Pericardium fibroblast (primary cell): ENCODE results near the gene ARHGEF38. TPM values are rescaled to one million over a fixed set of nuclear protein-coding genes. Genes with fewer than 3 reads are reported as not detected.

ENCODE experiments used
- total RNA-seq: library from RNA; depleted of rRNA; stranded (reverse); fragments of >200 nt; gene quantifications from 2 replicates; pipeline ENCODE4 v1.2.3, GENCODE V29; 2015

Gene ARHGEF38, protein sequence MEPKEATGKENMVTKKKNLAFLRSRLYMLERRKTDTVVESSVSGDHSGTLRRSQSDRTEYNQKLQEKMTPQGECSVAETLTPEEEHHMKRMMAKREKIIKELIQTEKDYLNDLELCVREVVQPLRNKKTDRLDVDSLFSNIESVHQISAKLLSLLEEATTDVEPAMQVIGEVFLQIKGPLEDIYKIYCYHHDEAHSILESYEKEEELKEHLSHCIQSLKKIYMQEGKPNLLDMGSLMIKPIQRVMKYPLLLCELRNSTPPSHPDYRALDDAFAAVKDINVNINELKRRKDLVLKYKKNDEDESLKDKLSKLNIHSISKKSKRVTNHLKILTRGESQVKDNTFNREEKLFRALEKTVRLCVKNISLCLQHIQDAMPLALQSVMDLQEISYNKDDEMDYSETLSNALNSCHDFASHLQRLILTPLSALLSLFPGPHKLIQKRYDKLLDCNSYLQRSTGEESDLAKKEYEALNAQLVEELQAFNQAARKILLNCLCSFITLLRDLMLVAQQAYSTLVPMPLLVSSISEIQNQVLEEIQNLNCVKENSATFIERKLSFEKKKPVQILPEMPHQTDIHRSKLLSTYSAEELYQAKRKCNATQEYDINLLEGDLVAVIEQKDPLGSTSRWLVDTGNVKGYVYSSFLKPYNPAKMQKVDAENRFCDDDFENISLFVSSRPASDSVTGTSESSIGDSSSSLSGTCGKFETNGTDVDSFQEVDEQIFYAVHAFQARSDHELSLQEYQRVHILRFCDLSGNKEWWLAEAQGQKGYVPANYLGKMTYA
- not detected in 2 replicates for total RNA-seq

DNA sequence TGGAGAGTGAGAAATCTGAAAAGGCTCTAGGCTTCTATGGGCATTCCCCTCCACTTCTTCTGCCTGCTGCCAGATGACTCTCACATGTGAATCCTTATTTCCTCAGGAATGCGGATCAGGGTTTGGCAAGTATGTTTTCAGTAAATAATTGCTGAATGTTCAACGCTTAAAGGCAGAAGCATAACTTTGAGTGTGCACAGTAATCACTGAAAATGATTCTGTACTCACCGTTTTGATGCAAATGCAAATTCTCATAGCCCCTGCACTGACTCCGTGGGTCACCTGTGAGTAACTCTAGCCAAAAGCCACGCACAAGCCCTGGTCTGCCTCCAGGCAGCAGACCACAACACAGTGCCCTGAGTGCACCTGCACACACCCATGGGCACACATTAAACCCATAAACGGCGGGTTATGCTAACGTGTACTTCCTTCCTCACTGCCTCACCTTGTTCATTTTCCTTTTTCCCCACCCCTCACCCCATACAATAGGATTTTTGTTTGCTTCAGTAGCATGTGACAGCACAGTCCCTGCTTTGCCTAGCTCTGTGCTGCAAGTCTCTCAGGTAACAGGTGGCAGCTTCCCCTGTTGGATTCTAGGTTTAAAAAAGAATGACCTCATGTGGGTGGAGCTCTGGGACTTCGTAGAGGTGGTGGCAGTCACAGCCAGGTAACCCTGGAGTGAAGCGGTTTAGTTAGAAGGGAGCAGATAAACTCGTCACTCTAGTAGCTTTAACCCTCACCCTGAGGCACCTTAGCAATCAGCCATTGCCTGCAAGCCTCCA, at the start of gene ARHGEF38:
Gene ARHGEF38 (plus strand): TSS at position 656 of the 782 bp plus-strand sequence. CDS start 146 bp downstream, outside the sequence.

DNA sequence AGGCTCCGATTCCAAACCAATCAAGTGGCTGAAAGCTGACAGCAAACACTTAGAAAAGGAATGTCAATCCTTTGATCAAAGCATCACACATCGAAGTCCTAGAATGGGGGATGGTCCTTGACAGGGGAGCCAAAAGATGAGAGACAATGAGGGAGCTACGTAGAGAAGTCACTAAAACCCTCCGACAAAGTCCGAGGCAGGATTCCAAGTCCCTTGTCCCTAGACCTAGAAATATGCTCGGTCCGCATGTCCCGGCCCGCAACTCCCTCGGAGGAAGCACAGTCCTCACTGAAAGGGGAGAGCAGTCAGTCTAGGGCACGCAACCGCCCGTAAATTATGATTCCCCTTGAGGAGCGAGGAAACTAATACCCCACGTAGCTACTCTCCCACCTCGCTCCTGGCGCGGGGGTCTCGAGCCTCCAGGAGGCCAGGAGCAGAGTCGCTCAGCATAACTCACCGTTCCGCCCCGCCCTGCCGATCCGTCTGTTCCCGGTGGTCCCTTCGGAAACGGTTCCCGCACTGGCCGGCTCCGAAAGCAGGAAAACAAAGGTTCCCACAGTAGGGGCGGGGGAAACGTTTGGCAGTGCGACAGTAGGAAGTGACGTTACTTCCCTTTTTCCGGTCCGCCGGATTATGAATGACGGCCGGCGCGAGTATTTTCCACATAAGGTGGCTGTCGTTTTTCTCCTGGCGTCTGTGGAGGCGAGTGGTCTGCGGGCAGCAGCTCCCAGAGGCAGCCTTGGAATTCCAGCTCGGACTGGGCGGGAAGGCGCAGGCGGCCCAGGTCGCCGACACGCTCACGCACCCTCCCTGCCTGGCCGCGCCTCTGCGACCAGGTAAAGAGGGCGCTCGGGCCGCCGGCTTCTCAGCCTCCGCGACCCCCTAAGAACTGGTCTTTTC, 156.0 kb downstream of the ARHGEF38 start, which contains the start of the genes GSTCD and INTS12:
Gene GSTCD (plus strand): TSS at position 604 of the 900 bp plus-strand sequence. CDS start 8,830 bp downstream, outside the sequence.
Gene INTS12 (minus strand): TSS at position 509 of the 900 bp plus-strand sequence. CDS start 8,684 bp downstream, outside the sequence.

Other genes with a start within 250 kb of the ARHGEF38 start
- 61.4 and 72.6 TPM in 2 replicates for gene PPA2, start 78.6 kb upstream of the ARHGEF38 start, total RNA-seq
- 9.7 and 12.9 TPM in 2 replicates for gene INTS12, start 156.1 kb downstream of the ARHGEF38 start, total RNA-seq
- 4.7 and 5.6 TPM in 2 replicates for gene GSTCD, start 156.2 kb downstream of the ARHGEF38 start, total RNA-seq